GM18502 (cell line): ENCODE measurements around the gene COPS2.
"Not testable (repeated sequence)": the region's sequence is repeated elsewhere in the genome, so short reads cannot be mapped to it uniquely, and the experiment has no call there.

ENCODE experiments used
- ATAC-seq: cut with Tn5 transposase; IDR thresholded peaks from one replicate; pipeline ENCODE4 v1.9.1; 2021; ENCODE audit warnings: mild to moderate bottlenecking; ENCODE audit not compliant: unreplicated experiment, poor library complexity

Gene COPS2

DNA sequence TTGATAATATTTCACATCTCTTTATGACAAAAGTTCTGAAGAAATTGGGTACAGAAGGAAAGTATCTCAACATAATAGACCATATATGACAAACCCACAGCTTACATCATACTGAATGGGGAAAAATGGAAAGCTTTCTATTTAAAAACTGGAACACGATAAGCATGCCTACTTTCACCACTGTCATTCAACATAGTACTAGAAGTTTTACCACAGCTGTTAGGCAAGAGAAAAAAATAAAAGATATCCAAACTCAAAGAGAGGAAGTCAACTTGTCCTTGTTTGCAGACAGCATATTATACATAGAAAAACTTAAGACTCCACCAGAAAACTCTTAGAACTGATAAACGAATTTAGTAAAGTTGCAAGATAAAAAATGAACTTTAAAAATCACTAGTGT, 40.3 kb downstream of the COPS2 start:
- ATAC-seq, result no peak

DNA sequence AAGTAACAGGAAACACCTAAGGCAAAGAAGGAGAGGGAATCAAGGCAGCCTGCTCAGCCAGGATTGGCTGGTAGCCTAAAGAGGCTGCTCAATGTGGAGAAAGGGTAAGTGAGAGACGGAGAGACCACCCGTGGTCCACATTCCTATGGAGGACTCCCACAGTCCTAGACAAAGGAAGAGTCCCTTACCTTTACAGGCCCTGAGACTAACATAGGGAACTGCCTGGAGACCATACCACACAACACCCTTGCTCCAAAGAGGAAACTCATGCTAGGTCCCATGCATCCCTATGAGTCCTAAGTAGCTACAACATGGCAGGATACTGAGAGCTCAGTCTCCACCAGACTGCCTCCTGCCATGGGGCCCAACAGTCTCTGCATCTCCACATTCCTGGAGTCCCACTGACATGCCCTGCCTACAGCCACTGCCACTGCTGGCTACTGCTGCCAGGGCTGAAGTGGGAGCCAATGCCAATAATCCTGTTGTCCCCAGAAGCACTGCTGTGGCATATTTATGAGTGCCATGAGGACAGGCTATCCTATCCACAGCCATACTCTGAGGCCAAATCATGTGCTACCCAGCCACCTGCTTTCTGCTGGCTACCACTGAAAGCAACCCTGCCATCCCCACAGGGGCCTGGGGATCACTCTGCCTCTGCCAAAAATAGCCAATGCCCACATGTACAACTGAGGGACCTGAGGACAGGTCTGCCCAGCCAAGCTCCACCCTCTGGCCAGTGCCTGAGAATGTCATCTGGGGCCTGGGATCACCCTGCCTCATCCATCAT, 45.0 kb downstream of the COPS2 start:
- no peak for ATAC-seq

DNA sequence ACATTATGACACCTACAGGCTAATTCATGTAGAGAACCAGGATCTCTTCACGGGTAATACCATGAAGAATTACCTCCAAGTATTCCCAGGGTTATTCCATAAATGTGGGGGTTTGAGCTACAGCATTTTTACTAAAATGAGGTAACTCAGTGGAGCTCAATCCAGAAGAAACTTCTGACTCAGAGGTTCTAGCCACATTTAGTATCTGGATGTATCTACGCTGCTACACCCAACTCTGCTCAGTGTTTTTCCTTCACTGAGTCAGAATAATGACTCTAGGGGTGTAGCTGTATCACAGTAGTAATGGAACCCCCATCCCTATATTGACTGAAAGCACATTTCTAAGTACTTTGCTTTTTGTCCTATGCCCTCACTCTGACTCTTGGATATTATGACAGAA, 52.4 kb downstream of the COPS2 start:
- ATAC-seq, result no peak

DNA sequence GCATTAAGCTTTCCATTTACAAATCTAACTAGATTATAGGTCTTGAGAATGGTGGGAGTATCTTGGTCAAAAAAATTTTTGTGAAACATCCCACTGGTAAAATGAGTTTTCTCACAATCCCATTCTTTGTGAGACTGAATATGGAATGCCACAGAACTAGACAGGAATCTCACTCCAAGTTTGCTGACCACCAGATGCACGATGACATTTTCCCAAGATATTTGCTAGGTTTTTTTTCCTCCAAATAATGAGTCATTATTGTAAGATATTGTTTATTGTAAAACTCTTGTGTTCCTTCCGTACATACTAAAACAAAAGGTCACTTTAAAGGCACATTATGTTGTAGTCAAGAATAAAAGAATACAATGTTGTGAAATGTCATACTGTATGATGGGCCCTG, 53.9 kb downstream of the COPS2 start:
- ATAC-seq, result no peak

DNA sequence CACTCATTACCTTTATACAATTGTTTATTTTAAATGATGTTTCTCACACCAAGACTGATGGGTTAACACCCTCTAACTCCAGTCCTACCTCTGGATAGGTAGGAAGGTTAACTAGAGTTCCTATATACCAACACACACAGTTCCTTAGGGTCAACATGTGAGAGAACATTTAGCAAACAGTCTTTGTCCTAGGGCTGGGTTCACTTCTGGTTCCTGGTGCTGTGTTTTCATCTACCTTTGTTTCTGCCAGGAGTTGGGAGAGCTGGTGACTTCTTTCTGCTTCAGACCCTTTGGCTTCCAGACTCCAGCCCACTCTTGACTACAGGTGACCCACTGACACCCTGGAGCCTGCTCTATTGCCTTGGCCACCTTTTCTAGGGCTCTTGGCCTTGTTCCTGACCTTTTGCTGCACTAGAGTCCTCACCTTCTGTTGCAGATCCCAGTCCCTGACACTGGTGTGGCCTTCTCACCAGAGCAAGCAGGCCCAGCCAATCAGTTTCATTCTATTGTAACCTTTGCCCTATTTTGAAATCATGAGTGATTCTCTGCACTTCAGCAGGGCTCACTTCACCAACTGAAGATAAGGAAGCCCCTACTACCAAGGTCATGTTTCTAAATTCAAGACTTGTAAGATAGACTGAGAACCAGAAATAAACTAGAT, 59.2 kb downstream of the COPS2 start:
- ATAC-seq, result no peak

DNA sequence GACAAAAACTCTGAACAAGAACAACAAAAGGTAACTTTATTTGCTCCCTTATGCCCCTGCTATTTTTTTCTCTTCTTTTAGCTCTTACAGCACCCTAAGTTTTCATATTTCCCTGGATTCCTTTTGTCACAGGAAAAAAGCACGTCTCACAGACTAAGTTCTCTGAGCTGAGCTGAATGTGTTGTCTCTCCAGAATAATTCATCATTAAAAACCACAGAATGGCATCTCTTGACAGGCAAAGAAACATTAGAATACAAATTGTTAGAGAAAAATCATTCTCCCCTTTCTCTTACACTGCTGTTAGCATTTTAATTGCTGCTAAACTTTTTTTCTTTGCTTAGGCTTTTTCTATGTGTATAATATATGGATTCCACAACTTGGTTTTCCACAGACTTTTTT, 60.5 kb downstream of the COPS2 start:
- ATAC-seq, result no peak

DNA sequence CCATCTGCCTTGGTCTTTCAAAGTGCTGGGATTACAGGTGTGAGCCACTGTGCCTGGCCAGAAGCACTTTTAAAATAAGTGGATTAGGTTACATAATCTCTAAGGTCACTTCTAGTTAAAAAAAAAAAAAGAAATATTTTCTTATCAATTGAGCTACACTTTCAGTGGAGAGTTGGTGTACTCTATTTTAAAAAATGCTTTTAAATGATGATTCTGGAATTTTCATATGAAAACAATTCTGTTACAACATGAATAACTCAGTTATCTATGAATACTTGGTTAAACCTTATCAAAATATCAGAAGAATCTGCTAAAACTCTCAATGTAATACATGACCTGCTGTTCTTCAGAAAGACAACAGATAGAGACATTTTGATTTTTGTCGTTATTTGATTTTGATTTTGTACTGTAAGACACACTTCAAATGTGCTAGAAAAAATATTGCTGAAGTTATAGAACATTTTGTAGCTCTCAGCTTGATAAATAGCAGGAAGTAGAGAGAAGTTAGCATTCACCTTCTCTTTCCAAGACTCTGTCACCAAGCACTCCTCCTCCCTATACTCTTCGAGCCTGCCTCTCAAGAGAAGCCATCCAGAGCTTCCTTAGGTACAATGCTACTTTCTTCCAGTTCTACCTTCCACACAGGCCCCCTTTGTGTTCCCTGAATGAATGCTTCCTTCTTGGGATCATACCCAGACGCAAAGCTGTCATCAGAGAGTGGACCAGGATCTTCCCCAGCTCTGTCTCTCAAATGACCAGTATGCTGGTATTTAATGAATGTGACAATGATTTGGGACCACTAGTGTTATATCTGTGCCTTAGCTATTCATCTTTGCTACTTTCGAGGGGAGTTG, 61.9 kb downstream of the COPS2 start:
- ATAC-seq, result no peak

DNA sequence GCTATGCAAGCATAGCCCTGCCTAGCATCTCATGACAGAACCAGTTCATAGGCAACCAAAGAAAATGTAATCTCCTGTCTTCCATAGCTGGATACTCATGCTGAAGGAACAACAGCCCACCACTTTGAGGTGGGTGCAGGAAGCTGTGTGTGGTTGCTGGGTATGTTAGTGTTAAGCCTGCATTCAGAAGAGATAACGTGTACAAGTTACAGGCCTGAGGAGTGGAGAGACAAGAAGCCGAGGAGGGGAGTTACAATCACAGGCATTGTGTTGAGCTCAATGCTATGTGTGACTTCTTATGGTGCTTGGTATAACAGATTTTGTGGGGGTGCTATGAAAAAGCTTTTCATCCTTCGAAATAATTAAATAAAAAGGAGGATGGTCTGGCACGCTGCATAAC, 66.4 kb downstream of the COPS2 start:
- ATAC-seq, result no peak

DNA sequence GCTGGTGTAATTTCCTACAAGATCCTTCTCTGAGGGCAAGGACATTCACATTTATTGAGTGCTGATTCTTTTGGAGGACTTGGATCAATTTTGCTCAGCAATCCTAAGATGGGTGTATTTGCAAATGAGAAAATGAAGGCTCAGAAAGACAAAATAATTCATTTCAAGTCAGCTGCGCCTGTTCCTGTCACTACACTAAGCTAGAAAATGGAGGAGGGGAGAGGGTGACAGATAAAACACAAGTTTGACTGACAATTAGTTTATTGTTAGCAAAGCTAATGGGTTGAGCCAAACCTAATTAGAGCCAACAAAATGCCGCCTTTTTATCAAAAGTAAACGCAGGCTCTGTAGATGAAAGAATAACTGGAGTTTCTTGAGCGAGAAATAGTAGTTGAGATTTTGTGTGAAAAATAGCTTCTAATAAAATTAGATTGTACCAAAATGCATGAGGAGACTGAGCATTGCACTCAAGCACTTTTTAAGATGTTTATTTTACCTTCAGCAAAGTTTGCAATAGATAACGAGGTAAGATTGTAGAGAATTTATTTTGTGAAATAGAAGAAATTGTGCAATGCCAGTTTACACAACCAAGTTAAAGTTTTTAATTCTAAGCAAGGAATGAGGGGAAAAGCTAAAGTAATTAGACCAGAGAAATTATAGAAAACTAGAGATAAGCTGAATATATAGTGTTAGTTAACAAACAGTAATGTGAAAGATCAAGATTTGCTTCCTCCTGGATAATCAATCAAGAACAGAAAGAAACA, 69.5 kb downstream of the COPS2 start:
- no peak for ATAC-seq

DNA sequence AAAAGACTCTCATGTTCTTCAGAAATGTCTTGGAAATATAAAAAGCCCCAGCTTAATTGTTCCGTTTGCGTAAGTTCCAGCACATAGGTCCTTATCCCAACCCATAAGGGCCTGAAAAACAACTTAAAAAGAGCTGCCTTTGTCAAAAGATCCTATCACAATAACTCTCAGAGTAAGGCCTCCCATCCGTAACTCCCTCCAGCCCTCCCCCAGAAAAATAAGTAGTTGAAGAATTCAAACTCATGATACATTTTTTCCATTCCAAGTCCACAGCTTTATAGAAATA, 71.2 kb downstream of the COPS2 start:
- ATAC-seq, result no peak

DNA sequence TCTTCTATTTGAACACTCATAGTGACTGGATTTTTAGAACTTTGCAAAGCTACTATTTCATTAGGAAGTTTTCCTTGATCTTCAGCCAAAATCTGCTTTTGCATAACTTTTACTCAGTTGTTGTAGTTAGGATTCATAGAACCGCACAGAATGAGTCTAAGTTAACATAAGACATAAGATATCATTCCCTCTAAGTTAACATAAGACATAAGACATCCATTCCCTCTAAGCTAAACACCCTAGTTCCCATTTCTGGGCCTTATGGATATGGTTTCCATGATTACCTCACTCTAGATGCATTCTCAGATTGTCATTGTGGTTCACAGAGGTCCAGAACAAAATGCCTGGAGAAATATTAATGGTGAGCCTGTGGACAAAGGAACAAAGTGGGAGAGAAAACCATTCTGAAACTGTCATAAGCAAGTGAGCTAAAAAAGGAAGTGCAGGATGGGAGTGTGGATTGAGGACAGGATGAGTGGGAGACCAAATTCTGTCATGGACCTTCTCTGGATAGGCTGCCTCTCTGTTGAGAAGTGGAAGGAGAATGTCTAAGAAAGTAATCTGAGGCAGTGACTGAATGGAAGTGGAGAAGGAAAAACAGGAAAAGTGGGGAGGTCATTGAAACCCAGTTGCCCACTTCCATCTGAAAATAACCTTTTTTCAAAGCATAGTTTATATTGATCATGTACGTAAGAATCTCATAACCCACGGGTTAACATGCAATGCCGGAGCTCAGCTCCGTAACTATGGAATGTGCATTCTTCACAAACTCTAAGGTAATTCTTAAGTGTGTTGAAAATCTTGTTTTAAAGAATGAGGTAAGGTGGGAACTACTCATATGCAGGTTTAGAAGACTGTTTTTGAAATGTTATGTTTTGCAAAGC, 71.8 kb downstream of the COPS2 start:
- no peak for ATAC-seq

DNA sequence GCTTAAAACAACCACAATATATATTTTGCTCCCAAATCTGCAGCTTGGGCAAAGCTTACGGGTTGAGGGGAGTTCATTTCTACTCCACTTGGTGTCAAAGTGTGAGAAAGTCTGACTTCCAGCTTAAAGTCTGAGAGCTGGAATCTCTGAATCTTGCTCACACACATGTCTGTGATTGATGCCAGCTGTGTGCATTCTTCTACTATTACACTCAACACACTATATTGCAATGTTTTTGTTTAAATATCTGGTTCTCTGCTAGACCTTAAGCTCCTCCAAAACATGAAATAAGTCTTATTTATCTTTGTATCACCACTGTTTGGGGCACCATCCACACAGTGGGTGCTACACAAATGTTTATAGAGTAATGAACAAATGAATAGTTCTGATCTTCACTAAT, 72.4 kb downstream of the COPS2 start:
- no peak for ATAC-seq

DNA sequence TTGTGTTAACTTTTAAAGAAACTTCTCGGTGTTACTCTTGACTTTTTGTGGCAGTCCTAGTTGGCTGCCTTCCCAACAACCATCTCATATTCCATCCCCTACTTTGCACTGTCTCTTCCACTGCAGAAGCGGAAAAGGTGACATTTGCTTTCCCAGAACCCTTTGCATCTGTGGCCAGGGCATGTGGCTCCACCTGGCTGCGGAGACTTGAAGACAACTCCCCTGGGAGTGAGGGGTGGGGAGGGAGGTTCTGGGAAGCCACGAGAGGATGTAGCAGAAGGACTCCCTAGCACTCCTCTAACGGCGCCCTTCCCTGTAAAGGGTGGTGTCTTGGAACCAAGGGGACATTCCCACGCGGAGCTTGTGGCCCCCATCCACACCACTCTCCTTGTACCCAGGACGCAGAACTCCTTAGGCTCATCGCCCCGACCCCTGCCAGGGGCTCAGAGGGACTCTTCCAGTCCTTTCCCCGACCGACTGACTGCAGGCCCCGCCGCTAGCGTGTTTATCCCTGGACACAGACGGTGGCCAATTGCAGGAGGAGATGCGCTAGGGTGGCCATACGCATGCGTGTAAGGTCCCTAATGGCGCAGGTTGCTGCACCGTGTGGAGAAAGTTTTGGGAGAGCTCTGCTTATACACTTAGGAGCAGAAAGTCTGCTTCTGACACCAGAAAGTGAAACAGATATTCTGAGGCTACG, 75.9 kb downstream of the COPS2 start:
- no peak for ATAC-seq

DNA sequence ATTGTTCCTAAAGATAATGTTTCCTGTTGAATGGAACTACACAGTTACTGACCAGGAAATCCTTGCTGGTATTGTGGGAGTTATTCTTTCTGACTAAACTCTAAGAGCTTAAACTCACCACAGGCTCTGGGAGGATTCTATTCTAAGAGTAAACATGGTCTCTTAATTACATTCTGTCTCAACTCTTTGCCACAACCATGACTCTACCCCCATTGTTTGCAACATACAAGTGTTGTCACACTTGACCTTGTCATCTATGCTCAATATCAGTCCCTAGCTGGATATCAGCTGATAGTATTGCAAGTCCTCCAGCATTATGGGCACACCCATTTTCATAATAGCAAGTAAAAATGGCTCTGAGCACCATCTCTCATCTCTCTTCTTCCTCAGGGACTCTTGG, 79.5 kb downstream of the COPS2 start:
- ATAC-seq, result no peak

DNA sequence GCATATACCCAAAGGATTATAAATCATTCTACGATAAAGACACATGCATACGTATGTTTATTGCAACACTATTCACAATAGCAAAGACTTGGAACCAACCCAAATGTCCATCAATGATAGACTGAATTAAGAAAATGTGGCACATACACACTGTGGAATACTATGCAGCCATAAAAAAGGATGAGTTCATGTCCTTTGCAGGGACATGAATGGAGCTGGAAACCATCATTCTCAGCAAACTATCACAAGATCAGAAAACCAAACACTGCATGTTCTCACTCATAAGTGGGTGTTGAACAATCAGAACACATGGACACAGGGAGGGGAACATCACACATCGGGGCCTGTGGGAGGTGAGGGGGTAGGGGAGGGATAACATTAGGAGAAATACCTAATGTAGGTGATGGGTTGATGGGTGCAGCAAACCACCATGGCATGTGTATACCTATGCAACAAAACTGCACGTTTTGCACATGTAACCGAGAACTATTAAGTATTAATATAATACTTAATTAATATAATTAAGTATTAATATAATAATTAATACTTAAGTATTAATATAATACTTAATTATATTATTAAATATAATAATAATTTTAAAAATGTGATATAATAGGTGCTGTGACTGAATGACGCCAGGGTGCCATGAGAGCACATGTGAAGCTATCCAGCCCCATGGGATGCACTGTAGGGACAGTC, 80.7 kb downstream of the COPS2 start:
- ATAC-seq, result not testable (repeated sequence)
